K562 (cell line): ENCODE data around the gene YTHDC1. TPM values are rescaled to one million over a fixed set of nuclear protein-coding genes. Genes with fewer than 3 reads are reported as not detected.

ENCODE experiments used
- ATAC-seq: fragments of 200-7000 bp; cut with Tn5 transposase; 3 replicates; pipeline ENCODE4 v1.9.1; 2020; ENCODE audit warnings: moderate library complexity
- BruUV-seq: library from RNA; stranded (reverse); fragments of 400-500 nt; replicated peaks from 2 replicates; lab custom pipeline; 2021; lab: Mats Ljungman, UMichigan
- CTCF ChIA-PET: fragments of 300-600 bp; formaldehyde crosslinking; extraction: SDS; loops from one replicate; lab custom pipeline; 2021; ENCODE audit warnings: low intra/inter-chr PET ratio; lab: Yijun Ruan, JAX
- POLR2A ChIA-PET: fragments of 300-600, 350-650 bp; sonication (Branson Sonifier 250); formaldehyde crosslinking; extraction: SDS; loops from one replicate; lab custom pipeline; 2021; ENCODE audit warnings: antibody characterized with exemption, inconsistent platforms; lab: Yijun Ruan, JAX
- DNase-seq, 4 experiments: peaks; one replicate each; pipeline versions ENCODE4 v3.0.0 to v3.0.0-alpha.2; 2011 to 2018; ENCODE audit warnings: low spot score in 3 of 4, mixed read lengths in 3 of 4; ENCODE audit errors: extremely low read depth in 1 of 4
- FAIRE-seq: peaks from 2 replicates; lab custom pipeline; 2011; peaks lifted over from hg19 to GRCh38; lab: Jason Lieb, UNC
- H2AFZ ChIP-seq: 2 replicates; pipeline ENCODE4 v1.6.0; 2011; ENCODE audit warnings: low read depth, low read length, control low read depth, inconsistent platforms
- H3K27ac ChIP-seq: fragments of 200-600 bp; 3 replicates; pipeline ENCODE4 v1.8.0; 2011; ENCODE audit warnings: low read depth, mild to moderate bottlenecking, control low read depth, inconsistent platforms, low read length, moderate library complexity, mixed read lengths; ENCODE audit errors: extremely low read depth
- H3K27me3 ChIP-seq, 2 experiments: fragments of 300-600 bp in 1 of 2; 2 replicates in 1 of 2; 3 replicates in 1 of 2; pipeline versions ENCODE4 v1.6.0 to v1.8.0; 2011; ENCODE audit warnings: inconsistent platforms in 2 of 2, low read length in 2 of 2, mild to moderate bottlenecking in 1 of 2, mixed read lengths in 1 of 2, moderate library complexity in 1 of 2; ENCODE audit not compliant: control insufficient read depth in 2 of 2, insufficient read depth in 2 of 2
- H3K36me3 ChIP-seq: fragments of 300-600 bp; 3 replicates; pipeline ENCODE4 v1.8.0; 2011; ENCODE audit warnings: mild to moderate bottlenecking, low read length, inconsistent platforms; ENCODE audit not compliant: control insufficient read depth, insufficient read depth
- H3K4me1 ChIP-seq, 2 experiments: fragments of 200-600 bp in 1 of 2; replicated peaks in 1 of 2; 2 replicates in 1 of 2; 3 replicates in 1 of 2; pipeline versions ENCODE4 v1.5.1 to v1.8.0; 2011; ENCODE audit warnings: inconsistent platforms in 2 of 2, low read length in 2 of 2, mild to moderate bottlenecking in 1 of 2, mixed read lengths in 1 of 2, moderate library complexity in 1 of 2; ENCODE audit not compliant: control insufficient read depth in 2 of 2, insufficient read depth in 2 of 2
- H3K4me2 ChIP-seq: 2 replicates; pipeline ENCODE4 v1.6.1; 2011; ENCODE audit warnings: low read length, control low read depth, inconsistent platforms, mixed read lengths; ENCODE audit not compliant: insufficient read depth
- H3K4me3 ChIP-seq: fragments of 200-600 bp; sonication (generic), shearing (Covaris generic); 2 replicates; pipeline ENCODE4 v1.5.1; 2016; ENCODE audit warnings: control low read depth, inconsistent platforms
- H3K79me2 ChIP-seq: fragments of 200-600 bp; 3 replicates; pipeline ENCODE4 v1.8.0; 2011; ENCODE audit warnings: low read length, inconsistent platforms; ENCODE audit not compliant: control insufficient read depth, insufficient read depth
- H3K9ac ChIP-seq, 2 experiments: 2 replicates each; pipeline versions ENCODE4 v1.6.0 to v1.6.1; 2011; ENCODE audit warnings: low read depth in 2 of 2, low read length in 2 of 2, control low read depth in 1 of 2, inconsistent platforms in 1 of 2, mild to moderate bottlenecking in 1 of 2, mixed read lengths in 1 of 2; ENCODE audit not compliant: insufficient read depth in 1 of 2
- H3K9me1 ChIP-seq: one replicate; pipeline ENCODE4 v1.6.0; 2011; ENCODE audit warnings: inconsistent platforms, mild to moderate bottlenecking, low read length, moderate library complexity; ENCODE audit not compliant: control insufficient read depth, insufficient read depth
- H3K9me3 ChIP-seq: replicated peaks from 2 replicates; pipeline ENCODE4 v1.5.1; 2011; ENCODE audit warnings: low read depth, low read length, inconsistent platforms; ENCODE audit not compliant: control insufficient read depth, insufficient read depth
- H4K20me1 ChIP-seq: replicated peaks from 2 replicates; pipeline ENCODE4 v1.6.1; 2011; ENCODE audit warnings: low read length, inconsistent platforms, mixed read lengths; ENCODE audit not compliant: control insufficient read depth, insufficient read depth
- C11orf30 ChIP-seq: fragments of 450-650 bp; IDR thresholded peaks from 2 replicates; pipeline ENCODE4 v1.6.1; 2016; ENCODE audit warnings: low read depth, mild to moderate bottlenecking
- HDAC6 ChIP-seq: IDR thresholded peaks from 2 replicates; pipeline ENCODE4 v1.6.1; 2012; ENCODE audit warnings: low read depth, mild to moderate bottlenecking, control low read depth, inconsistent platforms, low read length, moderate library complexity
- HOXB6 ChIP-seq: fragments of 250-450 bp; sonication (Bioruptor Pico); IDR thresholded peaks from 2 replicates; pipeline ENCODE4 v1.5.1; 2022; ENCODE audit warnings: mild to moderate bottlenecking, borderline replicate concordance
- IRF1 ChIP-seq: sonication (generic); formaldehyde crosslinking; IDR thresholded peaks from 2 replicates; pipeline ENCODE4 v1.8.0; 2022; ENCODE audit warnings: missing genetic modification reagents, mild to moderate bottlenecking, borderline replicate concordance
- LARP7 ChIP-seq: fragments of 450-650 bp; IDR thresholded peaks from 2 replicates; pipeline ENCODE4 v1.6.1; 2016
- MAFF ChIP-seq: IDR thresholded peaks from 2 replicates; pipeline ENCODE4 v1.6.1; 2012; ENCODE audit warnings: low read length, improper control_type of control experiment
- RFX7 ChIP-seq: fragments of 250-450 bp; sonication (Bioruptor Pico); IDR thresholded peaks from 2 replicates; pipeline ENCODE4 v1.5.1; 2021; ENCODE audit warnings: mild to moderate bottlenecking
- SAFB ChIP-seq: fragments of 200-400 bp; formaldehyde crosslinking; IDR thresholded peaks from 2 replicates; pipeline ENCODE4 v1.6.1; 2017; ENCODE audit warnings: low read depth, low read length, borderline replicate concordance
- THRAP3 ChIP-seq: fragments of 450-650 bp; IDR thresholded peaks from 2 replicates; pipeline ENCODE4 v1.6.1; 2016; ENCODE audit warnings: mild to moderate bottlenecking, inconsistent platforms, borderline replicate concordance
- ZNF23 ChIP-seq: fragments of 250-450 bp; sonication (Bioruptor Pico); IDR thresholded peaks from 2 replicates; pipeline ENCODE4 v1.4.0; 2020; ENCODE audit warnings: mild to moderate bottlenecking
- ZNF316 ChIP-seq: fragments of 450-650 bp; IDR thresholded peaks from 2 replicates; pipeline ENCODE4 v1.6.1; 2016
- ZNF586 ChIP-seq: fragments of 450-650 bp; formaldehyde crosslinking; conservative IDR thresholded peaks from 2 replicates; pipeline ENCODE4 v1.4.0; 2020; ENCODE audit warnings: mild to moderate bottlenecking, moderate library complexity
- WGBS: fragments of 100-300 bp; shearing (Covaris generic); methylation state at CpG from one replicate; pipeline ENCODE4 v1.1.6; 2016; ENCODE audit warnings: low coverage, mixed read lengths; ENCODE audit not compliant: insufficient coverage; ENCODE audit errors: missing lambda C conversion rate; 5-methylcytosine and 5-hydroxymethylcytosine counted together
- in situ Hi-C: fragments of 300-500 bp; cut with MboI; formaldehyde crosslinking; loops from 4 replicates; pipeline ENCODE4 v1.15.0; 2018; ENCODE audit warnings: inconsistent platforms, mixed read lengths
- intact Hi-C: fragments of 100-400 bp; cut with micrococcal nuclease; formaldehyde crosslinking; loops from 2 replicates; pipeline ENCODE4 v1.14.2; 2022
- polyA plus RNA-seq, 8 experiments: library from polyadenylated mRNA; depleted of rRNA in 4 of 8; stranded (reverse) in 5 of 8; unstranded in 3 of 8; fragments of >200 nt; fragmentation: Nextera tagmentation in 2 of 8; fragmentation: Illumina TruSeq in 1 of 8; extraction: Ambion mirVana in 2 of 8; extraction: Trizol in 1 of 8; gene quantifications; 2 replicates each; pipeline versions ENCODE4 v1.2.1 to v1.2.3, GENCODE V29; 2011 to 2014; ENCODE audit warnings: inconsistent platforms in 1 of 8, missing spikeins in 1 of 8
- total RNA-seq, 7 experiments: library from RNA; depleted of rRNA in 6 of 7; stranded (reverse); fragments of >200 nt in 6 of 7; fragmentation: Illumina TruSeq in 2 of 7; extraction: Trizol in 2 of 7; gene quantifications; 2 replicates each; pipeline versions ENCODE4 v1.2.1 to v1.2.3, GENCODE V29; 2011 to 2021; ENCODE audit warnings: low replicate concordance in 1 of 7
- TF ChIP-seq, protein P1 (sequence below): IDR thresholded peaks from 2 replicates; pipeline ENCODE4 v1.6.1; 2016; ENCODE audit warnings: missing genetic modification characterization, missing compliant biosample characterization
- TF ChIP-seq, protein P2 (sequence below): fragments of 250-450 bp; sonication (Bioruptor Pico); IDR thresholded peaks from 2 replicates; pipeline ENCODE4 v1.8.0; 2022; ENCODE audit warnings: moderate library complexity, mild to moderate bottlenecking, inconsistent platforms

Gene YTHDC1
- total and polyA plus RNA-seq, 9 of the 15 experiments (the other 6 are each of a cell fraction or from before 2014, with no cell fraction given): 9.8 to 65.4 (median 51.7) TPM

- POLR2A ChIA-PET: no interaction called here
- Histone ChIP-seq H3K27ac (no peak overlapping the region), H3K9ac (no peak overlapping the region), H2AFZ (no peak overlapping the region), H3K9me1 (peaks cover 3% of the 10 kb centered on the region), H3K4me2 (no peak overlapping the region), H4K20me1 (peaks cover 9% of the 10 kb centered on the region; the same call in 1 of the 2 replicates), H3K9me3 (no peaks in the 10 kb centered on the region), H3K36me3 (peaks cover 54% of the 10 kb centered on the region), H3K4me3 (no peak overlapping the region), H3K4me1 (no peaks in the 10 kb centered on the region; a peak in 1 of 5 replicates), H3K27me3 (no peaks in the 10 kb centered on the region), H3K79me2 (peaks cover 48% of the 10 kb centered on the region)
- intact Hi-C loops (no loop called here), in situ Hi-C loops (no loop called here)
- CTCF ChIA-PET: no interaction called here
- no TSS peak for BruUV-seq
- FAIRE-seq: no peak
- ATAC-seq: no peak
- TF ChIP-seq C11orf30 (peak; percentile 56), LARP7 (no peak), MAFF (peak; percentile 48; the same call in 1 of the 2 replicates), ZNF316 (peak; percentile 79)
- no peak for DNase-seq
Observed at GRCh38 chr4:68336530-68336929, 13.4 kb downstream of the YTHDC1 start.

DNA sequence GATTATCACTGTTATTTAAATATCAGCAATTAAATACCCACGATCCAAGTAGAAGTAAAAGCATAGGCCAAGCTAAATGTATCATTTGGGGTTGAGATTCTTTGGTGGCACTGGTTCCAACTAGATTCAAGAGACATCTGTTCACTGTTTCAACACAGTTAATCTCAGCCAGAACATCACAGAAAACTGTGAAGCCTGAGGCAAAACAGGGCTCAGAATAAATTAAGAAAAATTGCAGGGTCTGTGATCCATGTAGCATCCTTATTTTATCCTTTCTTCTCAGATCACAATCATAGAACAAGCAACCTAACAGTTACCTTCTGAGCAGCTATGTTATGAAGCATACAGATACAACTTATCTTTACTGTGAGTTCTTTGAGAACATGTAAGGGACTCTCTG is 23.7 kb downstream of the YTHDC1 start:
- no TSS peak for BruUV-seq
- no peak overlapping the region for H3K27ac ChIP-seq
- 100% methylated on average over 1 of the region's 1 CpG for WGBS
- FAIRE-seq (no peak), DNase-seq (no peak), ATAC-seq (no peak)
- H3K4me1 ChIP-seq: no peaks in the 10 kb centered on the region
- H4K20me1 ChIP-seq: no peaks in the 10 kb centered on the region
- H3K9me3 ChIP-seq: no peaks in the 10 kb centered on the region
- ChIA-PET CTCF (no interaction called here), POLR2A (interaction anchor here (2.2 kb wide), 1 partner anchor 17 kb away, joined by 8 read pairs; no protein-coding TSS in a partner anchor)
- no peaks in the 10 kb centered on the region for H3K27me3 ChIP-seq
- H3K79me2 ChIP-seq: no peaks in the 10 kb centered on the region
- in situ Hi-C loops (no loop called here), intact Hi-C loops (no loop called here)
- H2AFZ ChIP-seq: no peak overlapping the region
- peaks cover 86% of the 10 kb centered on the region for H3K36me3 ChIP-seq
- no peak overlapping the region for H3K9ac ChIP-seq
- H3K4me3 ChIP-seq: no peak overlapping the region
- no peaks in the 10 kb centered on the region for H3K9me1 ChIP-seq
- H3K4me2 ChIP-seq: no peak overlapping the region
- TF ChIP-seq IRF1 (CRISPR knock-in tag): no peak
- no peak for TF ChIP-seq SAFB
- no peak for TF ChIP-seq RFX7 (CRISPR knock-in tag)
- no peak for TF ChIP-seq ZNF23 (CRISPR knock-in tag)
- TF ChIP-seq HDAC6: no peak
- TF ChIP-seq THRAP3: no peak
- TF ChIP-seq ZNF586 (CRISPR knock-in tag): no peak
- TF ChIP-seq, protein P1, sequence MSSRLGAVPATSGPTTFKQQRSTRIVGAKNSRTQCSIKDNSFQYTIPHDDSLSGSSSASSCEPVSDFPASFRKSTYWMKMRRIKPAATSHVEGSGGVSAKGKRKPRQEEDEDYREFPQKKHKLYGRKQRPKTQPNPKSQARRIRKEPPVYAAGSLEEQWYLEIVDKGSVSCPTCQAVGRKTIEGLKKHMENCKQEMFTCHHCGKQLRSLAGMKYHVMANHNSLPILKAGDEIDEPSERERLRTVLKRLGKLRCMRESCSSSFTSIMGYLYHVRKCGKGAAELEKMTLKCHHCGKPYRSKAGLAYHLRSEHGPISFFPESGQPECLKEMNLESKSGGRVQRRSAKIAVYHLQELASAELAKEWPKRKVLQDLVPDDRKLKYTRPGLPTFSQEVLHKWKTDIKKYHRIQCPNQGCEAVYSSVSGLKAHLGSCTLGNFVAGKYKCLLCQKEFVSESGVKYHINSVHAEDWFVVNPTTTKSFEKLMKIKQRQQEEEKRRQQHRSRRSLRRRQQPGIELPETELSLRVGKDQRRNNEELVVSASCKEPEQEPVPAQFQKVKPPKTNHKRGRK (tag): no peak
- no peak for TF ChIP-seq HOXB6
- TF ChIP-seq, protein P2, sequence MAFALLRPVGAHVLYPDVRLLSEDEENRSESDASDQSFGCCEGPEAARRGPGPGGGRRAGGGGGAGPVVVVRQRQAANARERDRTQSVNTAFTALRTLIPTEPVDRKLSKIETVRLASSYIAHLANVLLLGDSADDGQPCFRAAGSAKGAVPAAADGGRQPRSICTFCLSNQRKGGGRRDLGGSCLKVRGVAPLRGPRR: no peak
